ENCODE data around the gene CDON.

CDON gene

DNA sequence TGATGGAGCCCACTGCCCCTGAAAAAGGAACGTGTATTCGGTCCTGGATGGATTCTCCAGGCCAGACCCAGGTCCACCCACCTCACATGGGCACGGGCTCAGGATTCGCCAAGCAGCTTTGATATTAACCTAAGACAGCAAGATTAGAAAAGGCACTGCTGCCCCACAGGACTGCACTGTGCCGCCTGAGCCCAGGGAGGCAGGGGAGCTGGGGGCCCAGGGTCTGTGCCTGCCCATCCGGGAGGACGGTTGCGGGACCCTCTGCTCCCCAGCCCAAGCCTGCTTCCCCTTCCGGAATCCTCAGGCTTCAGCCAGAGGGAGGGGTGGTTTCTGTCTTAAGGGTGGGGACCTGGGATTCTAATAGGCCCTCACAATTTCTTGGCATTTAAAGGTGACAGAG, 130.4 kb downstream of the CDON start:
- Mint-ChIP-seq H3K27ac (no peak overlapping the region), H3K4me1 (ENCODE audit: low read depth) (peaks cover 8% of the 10 kb centered on the region), H3K9me3 (no peaks in the 10 kb centered on the region), H3K36me3 (ENCODE audit: low read depth) (no peaks in the 10 kb centered on the region), H3K4me3 (no peak overlapping the region), H3K27me3 (peaks cover 11% of the 10 kb centered on the region)

DNA sequence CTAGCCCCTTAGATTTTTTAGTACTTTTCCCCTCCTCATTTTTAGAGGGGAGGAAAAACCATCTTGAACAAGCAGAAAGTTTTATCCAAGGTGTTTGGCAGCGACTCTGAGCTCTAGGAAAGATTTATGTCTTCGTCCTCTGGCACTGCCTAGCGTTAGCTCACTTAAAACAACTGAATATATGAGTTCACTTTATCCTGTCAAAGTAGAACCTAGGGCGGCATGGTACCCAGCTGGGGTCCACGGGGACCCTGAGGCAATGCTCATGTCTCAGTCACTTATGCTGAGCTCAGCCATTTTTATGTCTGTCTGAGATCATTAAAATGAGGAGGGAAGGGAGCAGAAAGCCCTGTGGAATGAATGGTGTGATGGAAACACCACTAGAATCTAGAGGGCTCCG, 131.0 kb downstream of the CDON start:
- Mint-ChIP-seq H3K4me3 (no peak overlapping the region), H3K36me3 (ENCODE audit: low read depth) (no peaks in the 10 kb centered on the region), H3K9me3 (no peaks in the 10 kb centered on the region), H3K27ac (no peak overlapping the region), H3K27me3 (peaks cover 11% of the 10 kb centered on the region), H3K4me1 (ENCODE audit: low read depth) (peaks cover 8% of the 10 kb centered on the region)

DNA sequence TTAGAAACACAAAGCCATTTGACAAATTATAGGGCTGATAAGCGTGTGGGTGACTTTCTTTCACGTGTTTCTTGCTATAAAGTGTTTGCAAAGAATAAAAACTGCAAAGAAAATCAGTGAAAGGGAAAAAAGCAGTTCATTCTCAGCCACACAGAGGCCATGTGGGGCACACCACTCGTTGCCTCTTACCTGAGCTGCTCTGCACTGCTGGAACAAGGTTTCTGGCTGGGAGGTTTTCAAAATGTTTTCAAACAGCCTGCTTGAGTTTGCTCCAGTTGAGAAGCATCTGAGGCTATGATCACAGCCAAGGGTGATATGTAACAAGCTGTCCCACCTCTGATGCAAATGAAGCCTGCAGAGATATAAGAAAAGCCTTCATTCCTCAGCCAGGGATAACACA, 131.6 kb downstream of the CDON start:
- Mint-ChIP-seq H3K4me3 (no peak overlapping the region), H3K9me3 (no peaks in the 10 kb centered on the region), H3K27me3 (peaks cover 11% of the 10 kb centered on the region), H3K36me3 (ENCODE audit: low read depth) (no peaks in the 10 kb centered on the region), H3K4me1 (ENCODE audit: low read depth) (peaks cover 8% of the 10 kb centered on the region), H3K27ac (no peak overlapping the region)

DNA sequence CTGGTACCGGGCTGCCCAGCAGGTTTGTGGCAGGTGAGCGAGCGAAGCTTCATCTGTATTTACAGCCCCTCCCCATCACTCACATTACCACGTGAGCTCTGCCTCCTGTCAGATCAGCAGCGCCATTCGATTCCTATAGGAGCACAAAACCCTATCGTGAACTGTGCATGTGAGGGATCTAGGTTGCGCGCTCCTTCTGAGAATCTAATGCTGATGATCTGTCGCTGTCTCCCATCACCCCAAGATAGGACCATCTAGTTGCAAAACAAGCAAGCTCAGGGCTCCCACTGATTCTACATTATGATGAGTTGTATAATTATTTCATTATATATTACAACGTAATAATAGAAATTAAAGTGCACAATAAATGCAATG, 132.6 kb downstream of the CDON start:
- Mint-ChIP-seq H3K36me3 (ENCODE audit: low read depth) (no peaks in the 10 kb centered on the region), H3K4me3 (no peak overlapping the region), H3K9me3 (no peaks in the 10 kb centered on the region), H3K27me3 (peaks cover 11% of the 10 kb centered on the region), H3K4me1 (ENCODE audit: low read depth) (peaks cover 8% of the 10 kb centered on the region), H3K27ac (no peak overlapping the region)

DNA sequence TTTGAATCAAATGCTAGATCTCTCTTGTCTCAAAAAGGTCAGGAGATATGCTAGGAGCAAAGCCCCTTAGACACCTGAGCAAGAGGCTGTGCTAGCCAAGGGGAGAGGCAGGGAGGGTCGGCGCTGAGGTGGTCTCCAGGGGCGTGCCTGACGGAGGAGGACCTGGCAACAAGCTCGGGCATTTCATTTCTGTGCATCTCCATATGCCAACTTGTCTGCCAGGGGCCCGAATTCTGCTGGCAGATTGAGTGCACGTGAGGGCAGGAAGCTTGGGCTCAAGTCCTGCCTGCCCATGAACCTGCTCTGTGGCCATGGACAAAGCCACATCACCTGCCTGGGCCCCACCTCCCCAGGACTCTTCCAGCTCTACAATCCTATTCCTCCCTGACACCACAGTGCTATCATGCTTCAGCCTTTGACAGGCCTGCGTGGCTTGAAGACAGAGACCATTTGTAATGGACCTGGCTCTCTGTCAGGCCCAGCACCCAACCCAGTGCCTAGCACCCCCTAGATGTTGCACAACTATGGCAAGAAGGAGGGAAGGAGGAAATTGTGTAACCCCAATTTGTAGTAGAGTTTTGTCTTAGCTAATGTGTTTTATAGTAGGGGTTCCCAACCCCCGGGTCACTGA, 133.1 kb downstream of the CDON start:
- H3K4me3 Mint-ChIP-seq: no peak overlapping the region
- no peak overlapping the region for H3K27ac Mint-ChIP-seq
- H3K4me1 Mint-ChIP-seq (ENCODE audit: low read depth): peaks cover 8% of the 10 kb centered on the region
- H3K36me3 Mint-ChIP-seq (ENCODE audit: low read depth): no peaks in the 10 kb centered on the region
- no peaks in the 10 kb centered on the region for H3K9me3 Mint-ChIP-seq
- peaks cover 11% of the 10 kb centered on the region for H3K27me3 Mint-ChIP-seq

DNA sequence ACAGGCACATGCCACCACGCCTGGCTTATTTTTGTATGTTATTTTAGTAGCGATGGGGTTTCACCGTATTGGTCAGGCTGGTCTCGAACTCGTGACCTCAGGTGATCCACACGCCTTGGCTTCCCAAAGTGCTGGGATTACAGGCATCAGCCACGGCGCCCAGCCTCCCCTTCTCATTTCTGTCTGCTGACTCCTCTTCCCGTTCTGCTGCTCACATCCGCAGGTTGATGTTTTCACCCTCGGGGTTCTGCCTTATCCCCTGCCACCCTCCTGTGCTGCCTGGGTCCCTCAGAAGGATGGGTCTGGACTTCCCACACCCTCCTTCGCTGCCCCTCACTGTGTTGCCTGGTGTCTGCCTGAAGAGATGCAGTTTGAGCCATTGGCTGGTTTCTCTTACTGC, 136.0 kb downstream of the CDON start:
- no peaks in the 10 kb centered on the region for H3K4me1 Mint-ChIP-seq (ENCODE audit: low read depth)
- H3K27me3 Mint-ChIP-seq: peaks cover 11% of the 10 kb centered on the region
- no peaks in the 10 kb centered on the region for H3K36me3 Mint-ChIP-seq (ENCODE audit: low read depth)
- no peak overlapping the region for H3K4me3 Mint-ChIP-seq
- H3K9me3 Mint-ChIP-seq: no peaks in the 10 kb centered on the region
- no peak overlapping the region for H3K27ac Mint-ChIP-seq

DNA sequence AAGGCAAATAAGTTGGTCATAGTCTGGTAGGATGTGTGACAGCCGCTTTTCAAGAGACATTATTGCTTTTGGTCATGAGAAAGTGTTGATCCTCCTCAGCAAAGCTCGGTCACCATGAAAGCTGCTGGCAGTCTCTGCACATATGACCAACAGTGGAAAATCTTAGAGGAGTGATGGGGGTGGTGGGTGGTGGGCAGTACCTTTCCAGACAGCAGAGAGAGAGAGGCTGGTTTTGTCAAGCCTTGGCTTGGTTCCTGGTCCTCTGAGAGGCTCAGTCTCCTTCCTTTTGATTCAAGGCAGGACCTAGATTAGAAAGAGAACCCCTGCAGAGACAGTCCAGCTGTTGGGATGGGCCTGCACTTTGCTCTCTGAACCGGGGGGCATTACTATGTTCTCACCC, 136.9 kb downstream of the CDON start:
- Mint-ChIP-seq H3K9me3 (no peaks in the 10 kb centered on the region), H3K27me3 (peaks cover 11% of the 10 kb centered on the region), H3K4me3 (no peak overlapping the region)

DNA sequence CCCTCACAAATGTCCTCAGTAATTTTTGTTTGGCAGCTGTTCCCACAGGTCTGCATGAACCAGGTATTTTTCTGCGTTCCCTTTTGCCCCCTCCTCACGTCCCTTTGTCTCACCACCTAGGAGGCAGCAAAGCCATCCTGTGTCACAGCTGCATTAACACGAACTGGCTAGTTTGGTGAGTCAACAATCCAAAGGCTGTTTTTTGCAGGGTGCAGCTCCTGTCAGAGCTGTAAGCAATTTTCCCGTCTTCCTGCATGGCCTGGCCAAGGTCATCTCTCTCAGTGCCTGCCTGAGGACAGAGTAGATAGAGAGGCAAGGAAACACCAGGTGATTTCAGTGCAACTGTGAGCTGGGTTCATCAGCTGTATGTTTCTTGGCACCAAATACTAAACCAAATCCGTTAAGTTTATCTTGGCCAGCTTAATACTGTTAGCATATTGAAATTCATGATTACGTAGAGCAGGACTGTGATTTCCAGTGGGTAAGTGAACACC, 137.4 kb downstream of the CDON start:
- no peak overlapping the region for H3K27ac Mint-ChIP-seq
- H3K4me1 Mint-ChIP-seq (ENCODE audit: low read depth): no peaks in the 10 kb centered on the region
- no peaks in the 10 kb centered on the region for H3K36me3 Mint-ChIP-seq (ENCODE audit: low read depth)
- H3K4me3 Mint-ChIP-seq: no peak overlapping the region
- no peaks in the 10 kb centered on the region for H3K9me3 Mint-ChIP-seq
- peaks cover 11% of the 10 kb centered on the region for H3K27me3 Mint-ChIP-seq

More for the DNA sequence above, 136.9 kb downstream of the CDON start:
- Mint-ChIP-seq H3K4me1 (ENCODE audit: low read depth) (no peaks in the 10 kb centered on the region), H3K36me3 (ENCODE audit: low read depth) (no peaks in the 10 kb centered on the region), H3K27ac (no peak overlapping the region)

DNA sequence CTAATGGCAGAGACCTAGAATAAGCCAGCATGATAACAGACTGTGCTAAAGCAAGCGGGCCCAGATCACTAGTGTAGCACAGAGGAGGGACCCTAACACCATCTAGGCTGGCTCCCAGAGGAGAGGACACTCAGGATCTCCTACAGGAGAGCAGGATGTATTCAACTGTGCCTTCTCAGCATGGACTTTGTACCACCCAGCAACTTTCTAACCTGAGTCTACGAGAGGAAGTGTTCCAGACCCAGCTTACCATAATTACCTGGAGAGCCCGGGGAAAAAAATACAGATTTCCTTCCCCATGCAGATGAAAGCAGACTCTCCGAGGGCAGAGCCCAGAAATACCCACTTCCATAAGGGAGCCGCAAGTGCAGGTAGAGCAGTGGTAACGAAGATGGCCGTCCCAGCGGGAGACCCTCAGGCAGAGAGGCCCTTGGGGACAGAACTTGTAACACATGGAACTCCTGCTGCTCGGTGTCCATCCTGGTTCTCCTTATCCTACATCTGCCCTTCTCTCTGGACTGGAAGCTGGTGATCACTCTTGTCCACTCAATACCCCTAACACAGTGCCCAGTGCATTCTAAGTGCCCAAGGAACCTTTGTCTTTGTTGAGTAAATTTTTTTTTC, 138.2 kb downstream of the CDON start:
- H3K36me3 Mint-ChIP-seq (ENCODE audit: low read depth): no peaks in the 10 kb centered on the region
- H3K4me3 Mint-ChIP-seq: no peak overlapping the region
- no peak overlapping the region for H3K27ac Mint-ChIP-seq
- H3K9me3 Mint-ChIP-seq: no peaks in the 10 kb centered on the region
- no peaks in the 10 kb centered on the region for H3K4me1 Mint-ChIP-seq (ENCODE audit: low read depth)
- H3K27me3 Mint-ChIP-seq: peaks cover 11% of the 10 kb centered on the region

DNA sequence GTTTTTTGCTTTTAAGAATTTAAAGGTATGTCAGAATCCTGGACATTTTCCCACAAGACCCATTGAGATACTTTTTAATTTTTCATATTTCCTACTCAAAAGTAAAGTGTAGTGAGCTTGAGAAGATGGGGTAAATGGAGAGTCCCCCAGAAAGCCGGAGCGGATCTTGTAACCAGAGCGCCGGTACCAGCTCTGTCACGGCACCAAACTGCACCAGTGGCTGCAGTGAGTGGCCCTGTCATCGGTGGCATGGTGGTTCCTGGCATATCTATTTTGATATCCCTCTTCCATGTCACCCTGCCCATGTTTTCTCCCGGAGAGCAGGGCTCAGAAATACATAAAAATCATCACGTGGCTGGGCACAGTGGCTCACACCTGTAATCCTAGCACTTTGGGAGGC, 139.0 kb downstream of the CDON start:
- no peaks in the 10 kb centered on the region for H3K36me3 Mint-ChIP-seq (ENCODE audit: low read depth)
- peaks cover 13% of the 10 kb centered on the region for H3K27me3 Mint-ChIP-seq
- no peaks in the 10 kb centered on the region for H3K9me3 Mint-ChIP-seq
- H3K27ac Mint-ChIP-seq: no peak overlapping the region
- H3K4me1 Mint-ChIP-seq (ENCODE audit: low read depth): no peaks in the 10 kb centered on the region
- no peak overlapping the region for H3K4me3 Mint-ChIP-seq

DNA sequence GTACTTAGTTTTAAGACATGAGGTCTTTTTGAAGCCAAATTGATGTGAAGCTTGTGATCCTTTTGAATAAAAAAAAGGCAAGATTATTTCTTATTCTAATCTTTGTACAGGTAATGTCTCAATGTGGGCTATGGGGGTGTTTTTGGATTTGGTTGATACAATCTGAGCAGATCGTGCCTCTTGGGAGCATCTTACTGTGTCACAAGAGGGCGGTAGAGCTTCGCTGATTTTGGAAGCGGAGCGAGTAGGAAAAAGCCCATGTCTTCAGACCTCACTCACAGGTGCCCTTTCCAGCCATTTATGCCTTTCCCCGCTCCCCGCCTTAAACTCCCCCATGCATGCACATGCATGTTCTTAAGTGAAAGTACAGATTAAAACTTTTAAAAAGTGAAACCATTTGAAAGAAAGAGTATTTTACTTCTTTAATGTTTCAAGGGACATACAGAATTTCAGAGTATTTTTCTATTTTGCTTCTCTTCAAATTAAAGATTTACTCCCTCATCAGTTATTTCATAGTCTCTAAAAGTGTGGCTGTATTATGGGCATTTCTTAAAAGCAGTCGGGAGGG, 139.6 kb downstream of the CDON start:
- Mint-ChIP-seq H3K36me3 (ENCODE audit: low read depth) (no peaks in the 10 kb centered on the region), H3K27ac (no peak overlapping the region), H3K9me3 (no peaks in the 10 kb centered on the region), H3K4me1 (ENCODE audit: low read depth) (no peaks in the 10 kb centered on the region), H3K4me3 (no peak overlapping the region), H3K27me3 (peaks cover 16% of the 10 kb centered on the region)

DNA sequence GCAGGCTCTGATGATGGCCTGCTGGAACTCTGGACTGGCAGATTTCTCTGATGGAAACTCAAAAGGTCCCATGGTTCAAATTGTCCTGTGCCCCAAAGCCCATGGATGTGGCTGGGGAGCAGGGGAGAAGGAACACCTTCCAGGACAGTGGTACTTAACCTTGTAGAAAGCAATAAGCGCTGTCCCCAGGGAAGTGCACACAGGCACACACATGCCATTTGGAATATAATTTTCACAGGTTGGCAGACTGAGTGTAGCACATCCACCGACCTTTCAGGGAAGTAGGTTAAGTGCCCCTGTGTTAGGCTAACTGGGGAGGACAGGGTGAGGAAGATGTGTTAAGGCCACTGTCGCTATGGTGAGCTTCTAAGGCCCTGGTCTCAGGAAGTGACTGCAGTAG, 140.5 kb downstream of the CDON start:
- H3K36me3 Mint-ChIP-seq (ENCODE audit: low read depth): no peaks in the 10 kb centered on the region
- H3K4me1 Mint-ChIP-seq (ENCODE audit: low read depth): no peaks in the 10 kb centered on the region
- H3K9me3 Mint-ChIP-seq: no peaks in the 10 kb centered on the region
- H3K4me3 Mint-ChIP-seq: no peak overlapping the region
- H3K27ac Mint-ChIP-seq: no peak overlapping the region
- peaks cover 16% of the 10 kb centered on the region for H3K27me3 Mint-ChIP-seq

DNA sequence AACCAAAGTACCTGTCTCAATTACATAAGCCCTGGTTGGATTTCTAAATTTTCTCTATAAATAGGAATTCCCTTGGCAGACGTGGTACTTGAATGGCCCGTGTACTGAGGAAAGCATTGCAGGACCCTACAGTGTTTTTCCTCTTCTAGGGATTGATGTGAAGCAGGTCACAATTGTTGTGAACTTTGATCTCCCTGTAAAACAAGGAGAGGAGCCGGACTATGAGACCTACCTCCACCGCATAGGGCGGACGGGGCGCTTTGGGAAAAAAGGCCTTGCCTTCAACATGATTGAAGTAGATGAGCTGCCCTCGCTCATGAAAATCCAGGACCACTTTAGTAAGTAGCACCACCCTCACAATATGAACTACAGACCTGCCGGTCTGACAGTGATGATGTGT, 141.6 kb downstream of the CDON start:
- no peak overlapping the region for H3K4me3 Mint-ChIP-seq
- H3K27me3 Mint-ChIP-seq: peaks cover 21% of the 10 kb centered on the region
- no peak overlapping the region for H3K27ac Mint-ChIP-seq
- H3K36me3 Mint-ChIP-seq (ENCODE audit: low read depth): no peaks in the 10 kb centered on the region
- H3K9me3 Mint-ChIP-seq: no peaks in the 10 kb centered on the region
- no peaks in the 10 kb centered on the region for H3K4me1 Mint-ChIP-seq (ENCODE audit: low read depth)

DNA sequence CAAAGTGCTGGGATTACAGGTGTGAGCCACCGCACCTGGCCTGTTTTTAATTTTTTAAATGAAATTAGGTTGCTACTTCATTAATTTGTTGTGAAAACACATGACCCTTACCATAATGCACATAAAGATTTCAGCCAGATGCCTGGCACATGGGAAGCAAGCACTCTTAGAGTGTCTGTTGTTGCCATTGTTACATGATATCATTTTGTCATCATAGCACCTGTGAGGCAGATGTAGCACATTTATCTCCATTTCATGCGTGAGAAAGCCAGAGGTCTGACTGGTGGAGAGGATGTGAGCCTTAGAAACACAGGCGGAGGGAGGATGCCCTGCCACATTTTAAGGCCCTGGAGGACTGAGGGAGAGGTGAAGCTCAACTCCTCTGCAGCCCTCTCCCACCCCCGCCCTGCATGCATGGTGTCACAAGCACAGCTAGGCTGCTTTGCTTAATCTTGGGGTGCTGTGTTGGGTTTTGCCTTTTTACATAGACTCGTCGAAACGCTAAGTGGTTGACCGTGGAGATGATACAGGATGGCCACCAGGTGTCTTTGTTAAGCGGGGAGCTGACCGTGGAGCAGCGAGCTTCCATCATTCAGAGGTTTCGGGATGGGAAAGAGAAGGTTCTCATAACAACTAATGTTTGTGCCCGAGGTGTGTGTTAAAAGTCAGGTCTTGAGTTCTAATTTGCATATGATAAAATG, 144.4 kb downstream of the CDON start:
- Mint-ChIP-seq H3K9me3 (no peaks in the 10 kb centered on the region), H3K27me3 (peaks cover 26% of the 10 kb centered on the region), H3K4me3 (no peak overlapping the region), H3K27ac (no peak overlapping the region), H3K4me1 (ENCODE audit: low read depth) (no peaks in the 10 kb centered on the region), H3K36me3 (ENCODE audit: low read depth) (no peaks in the 10 kb centered on the region)

DNA sequence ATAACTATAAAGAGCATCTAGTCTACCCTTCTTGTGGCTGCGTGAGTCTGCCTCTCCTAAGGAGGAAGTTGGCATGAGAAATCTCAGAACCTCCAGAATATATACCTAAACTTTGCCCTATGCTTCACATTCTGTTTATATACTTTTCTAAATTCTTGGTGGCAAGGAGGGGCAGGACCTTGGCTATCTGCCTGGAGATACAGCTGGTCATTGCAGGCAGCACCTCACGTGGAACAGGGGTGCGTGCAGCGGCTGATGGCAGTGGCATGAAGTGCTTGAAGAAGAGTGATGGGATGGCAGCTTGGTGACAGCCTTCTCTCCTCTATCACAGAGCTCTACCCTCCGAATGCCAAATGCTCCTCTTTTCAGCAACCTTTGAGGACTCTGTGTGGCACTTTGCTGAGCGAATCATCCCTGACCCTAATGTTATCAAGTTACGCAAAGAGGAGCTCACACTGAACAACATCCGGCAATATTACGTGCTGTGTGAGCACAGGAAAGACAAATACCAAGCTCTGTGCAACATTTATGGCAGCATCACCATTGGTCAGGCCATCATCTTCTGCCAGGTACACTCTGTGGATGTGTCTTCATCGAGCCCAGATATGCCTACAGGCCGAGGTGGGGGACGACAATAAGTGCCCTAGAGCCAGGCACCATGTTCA, 145.9 kb downstream of the CDON start:
- H3K27me3 Mint-ChIP-seq: peaks cover 34% of the 10 kb centered on the region
- no peaks in the 10 kb centered on the region for H3K4me1 Mint-ChIP-seq (ENCODE audit: low read depth)
- H3K27ac Mint-ChIP-seq: no peak overlapping the region
- H3K9me3 Mint-ChIP-seq: no peaks in the 10 kb centered on the region
- H3K4me3 Mint-ChIP-seq: no peak overlapping the region
- no peaks in the 10 kb centered on the region for H3K36me3 Mint-ChIP-seq (ENCODE audit: low read depth)

Data from stimulated activated naive CD8-positive, alpha-beta T cell treated with anti-CD3 and anti-CD28 coated beads, Interleukin-15, Interleukin-2, amounts not matched to agents 100 ng/mL and 50 ng/mL, for 24 hours (primary cell).